Endothelial cell of umbilical vein (primary cell): ENCODE measurements around the gene TTYH2. TPM values are rescaled to one million over a fixed set of nuclear protein-coding genes. Genes with fewer than 3 reads are reported as not detected.

Experiments used
- BruUV-seq: library from RNA; stranded (reverse); fragments of 400-500 nt; replicated peaks from 2 replicates; lab custom pipeline; 2021; lab: Mats Ljungman, UMichigan
- CTCF ChIA-PET: fragments of 300-600, 350-600 bp; sonication (Branson Sonifier 250); formaldehyde crosslinking; loops from one replicate; lab custom pipeline; 2021; ENCODE audit warnings: antibody characterized with exemption, inconsistent platforms; lab: Charles Lee
- POLR2A ChIA-PET: fragments of 300-600, 350-600 bp; sonication (Branson Sonifier 250); formaldehyde crosslinking; loops from one replicate; lab custom pipeline; 2021; ENCODE audit warnings: antibody characterized with exemption, inconsistent platforms; lab: Charles Lee
- DNase-seq: peaks from one replicate; pipeline ENCODE4 v3.0.0-alpha.2; 2011; ENCODE audit warnings: low read depth, low spot score
- FAIRE-seq: peaks from 2 replicates; lab custom pipeline; 2011; peaks lifted over from hg19 to GRCh38; lab: Jason Lieb, UNC
- H2AFZ ChIP-seq: 2 replicates; pipeline ENCODE4 v1.6.0; 2012; ENCODE audit warnings: low read depth, low read length, control low read depth, inconsistent platforms
- H3K27ac ChIP-seq: 2 replicates; pipeline ENCODE4 v1.5.1; 2011; ENCODE audit warnings: low read depth, mild to moderate bottlenecking, control low read depth, low read length, moderate library complexity; ENCODE audit not compliant: insufficient read depth
- H3K27me3 ChIP-seq, 2 experiments: 2 replicates each; pipeline versions ENCODE4 v1.6.0 to v1.6.1; 2011; ENCODE audit warnings: low read length in 2 of 2, mixed read lengths in 1 of 2; ENCODE audit not compliant: control insufficient read depth in 2 of 2, insufficient read depth in 2 of 2
- H3K36me3 ChIP-seq, 2 experiments: 2 replicates in 1 of 2; 3 replicates in 1 of 2; pipeline ENCODE4 v1.5.1; 2011; ENCODE audit warnings: low read length in 2 of 2, mild to moderate bottlenecking in 1 of 2, moderate library complexity in 1 of 2; ENCODE audit not compliant: control insufficient read depth in 2 of 2, insufficient read depth in 2 of 2; ENCODE audit errors: extremely low read depth in 1 of 2
- H3K4me1 ChIP-seq: 3 replicates; pipeline ENCODE4 v1.5.1; 2011; ENCODE audit warnings: mild to moderate bottlenecking, low read length; ENCODE audit not compliant: control insufficient read depth, insufficient read depth; ENCODE audit errors: extremely low read depth
- H3K4me2 ChIP-seq: 2 replicates; pipeline ENCODE4 v1.6.1; 2011; ENCODE audit warnings: low read length, control low read depth, mixed read lengths; ENCODE audit not compliant: insufficient read depth
- H3K4me3 ChIP-seq, 3 experiments: fragments of 200-600 bp in 1 of 3; sonication (generic), shearing (Covaris generic) in 1 of 3; replicated peaks in 1 of 3; 2 replicates each; pipeline ENCODE4 v1.5.1; 2011 to 2016; ENCODE audit warnings: control low read depth in 3 of 3, low read length in 3 of 3, mild to moderate bottlenecking in 2 of 3, inconsistent platforms in 1 of 3, low read depth in 1 of 3, moderate library complexity in 1 of 3; ENCODE audit not compliant: insufficient read depth in 1 of 3
- H3K79me2 ChIP-seq: 2 replicates; pipeline ENCODE4 v1.6.0; 2012; ENCODE audit warnings: low read length, inconsistent platforms; ENCODE audit not compliant: control insufficient read depth, insufficient read depth
- H3K9ac ChIP-seq: replicated peaks from 2 replicates; pipeline ENCODE3; 2011; ENCODE audit warnings: low read length, control low read depth; ENCODE audit not compliant: insufficient read depth; ENCODE audit errors: extremely low read depth
- H3K9me1 ChIP-seq: replicated peaks from 3 replicates; pipeline ENCODE4 v1.6.0; 2011; ENCODE audit warnings: mild to moderate bottlenecking, low read length; ENCODE audit not compliant: control insufficient read depth, insufficient read depth; ENCODE audit errors: extremely low read depth
- H3K9me3 ChIP-seq: replicated peaks from 2 replicates; pipeline ENCODE4 v1.5.1; 2012; ENCODE audit warnings: low read length, inconsistent platforms; ENCODE audit not compliant: control insufficient read depth, insufficient read depth
- H4K20me1 ChIP-seq: replicated peaks from 2 replicates; pipeline ENCODE3; 2011; ENCODE audit warnings: mild to moderate bottlenecking, low read length; ENCODE audit not compliant: control insufficient read depth, insufficient read depth; ENCODE audit errors: extremely low read depth
- CTCF ChIP-seq, 2 donors: IDR thresholded peaks; 1 replicate in 1 of 2; 2 replicates in 1 of 2; pipeline ENCODE4 v1.5.1; 2011; ENCODE audit warnings: low read length in 2 of 2, mild to moderate bottlenecking in 2 of 2, moderate library complexity in 2 of 2, control low read depth in 1 of 2, inconsistent platforms in 1 of 2, low read depth in 1 of 2; ENCODE audit not compliant: insufficient read depth in 1 of 2; ENCODE audit errors: extremely low read depth in 1 of 2
- EZH2 ChIP-seq: IDR thresholded peaks from 2 replicates; pipeline ENCODE4 v1.6.1; 2012; ENCODE audit warnings: borderline replicate concordance, low read depth, mild to moderate bottlenecking, moderate library complexity, low read length, inconsistent platforms; ENCODE audit not compliant: severe bottlenecking
- FOS ChIP-seq: IDR thresholded peaks from 2 replicates; pipeline ENCODE4 v1.6.1; 2011; ENCODE audit warnings: mild to moderate bottlenecking, low read length, moderate library complexity, borderline replicate concordance; ENCODE audit not compliant: insufficient read depth
- GATA2 ChIP-seq: IDR thresholded peaks from 2 replicates; pipeline ENCODE4 v1.7.0; 2011; ENCODE audit warnings: low read depth, mild to moderate bottlenecking, moderate library complexity, mixed read lengths, low read length; ENCODE audit not compliant: insufficient read length, insufficient read depth
- JUN ChIP-seq: IDR thresholded peaks from 2 replicates; pipeline ENCODE4 v1.6.1; 2011; ENCODE audit warnings: borderline replicate concordance, low read depth; ENCODE audit not compliant: insufficient read length, insufficient read depth
- MAX ChIP-seq: IDR thresholded peaks from 2 replicates; pipeline ENCODE4 v1.6.1; 2011; ENCODE audit not compliant: insufficient read depth, insufficient read length
- MYC ChIP-seq: IDR thresholded peaks from one replicate; pipeline ENCODE4 v1.6.1; 2011; ENCODE audit warnings: mild to moderate bottlenecking, low read depth, low read length
- POLR2A ChIP-seq: IDR thresholded peaks from 2 replicates; pipeline ENCODE4 v1.6.1; 2012; ENCODE audit warnings: low read depth, mild to moderate bottlenecking, control low read depth, low read length
- POLR2AphosphoS5 ChIP-seq: IDR thresholded peaks from 2 replicates; pipeline ENCODE4 v1.6.1; 2012; ENCODE audit warnings: low read depth, mild to moderate bottlenecking, control low read depth, low read length, moderate library complexity; ENCODE audit not compliant: insufficient read depth
- dilution Hi-C: fragments of 300-500 bp; cut with MboI; formaldehyde crosslinking; loops from one replicate; pipeline ENCODE4 v1.15.0; 2019; ENCODE audit warnings: low sequenced_read_pairs; ENCODE audit not compliant: extremely low pct_ligation_motif_present
- intact Hi-C: fragments of 100-400 bp; cut with micrococcal nuclease; formaldehyde crosslinking; loops from one replicate; pipeline ENCODE4 v1.10.0; 2022
- polyA plus RNA-seq, 4 experiments: library from polyadenylated mRNA; depleted of rRNA in 3 of 4; stranded (reverse) in 3 of 4; unstranded in 1 of 4; fragments of >200 nt; gene quantifications; 2 replicates each; pipeline versions ENCODE4 v1.2.1 to v1.2.3, GENCODE V29; 2011 to 2012; ENCODE audit warnings: missing spikeins in 1 of 4
- total RNA-seq: library from RNA; stranded (reverse); gene quantifications from 2 replicates; pipeline ENCODE4 v1.2.3, GENCODE V29; 2021

Gene TTYH2
- total and polyA plus RNA-seq, 2 donors (not counting 3 experiments of a cell fraction or from before 2014, with no cell fraction given), result 0.75 to 2.0 TPM

GRCh38 chr17:74230896-74231295, 17.5 kb downstream of the TTYH2 start:
- Histone ChIP-seq H3K9me3 (no peaks in the 10 kb centered on the region), H3K36me3 (no peaks in the 10 kb centered on the region), H3K4me2 (no peak overlapping the region), H3K9me1 (no peaks in the 10 kb centered on the region), H4K20me1 (no peaks in the 10 kb centered on the region), H3K4me3 (no peak overlapping the region), H2AFZ (no peak overlapping the region), H3K27ac (no peak overlapping the region), H3K27me3 (no peaks in the 10 kb centered on the region), H3K4me1 (no peaks in the 10 kb centered on the region), H3K9ac (no peak overlapping the region), H3K79me2 (no peaks in the 10 kb centered on the region)
- intact Hi-C loops, result no loop called here
- CTCF ChIA-PET, result interaction anchor here (1.0 kb wide), 1 partner anchor 11 kb away, joined by 3 read pairs; no protein-coding TSS in a partner anchor
- no TSS peak for BruUV-seq
- TF ChIP-seq POLR2A, result no peak
- no peak for TF ChIP-seq FOS
- no peak for TF ChIP-seq GATA2
- TF ChIP-seq EZH2, result no peak
- no peak for TF ChIP-seq MYC
- no peak for TF ChIP-seq JUN
- no peak for TF ChIP-seq MAX
- no peak for TF ChIP-seq CTCF (IDR thresholded peaks at IDR 0.05; ENCODE audit: extremely low read depth in 1 of 2, insufficient read depth in 1 of 2, low read depth in 1 of 2, low read length in 2 of 2)
- TF ChIP-seq POLR2AphosphoS5, result no peak
- no peak for DNase-seq
- no peak for FAIRE-seq
- dilution Hi-C loops, result no loop called here
- POLR2A ChIA-PET, result no interaction called here
